Liver (tissue), 9 donors: ENCODE measurements around the gene CFAP47. TPM values are rescaled to one million over a fixed set of nuclear protein-coding genes. Genes with fewer than 3 reads are reported as not detected.

Source experiments
- DNase-seq: peaks from one replicate; pipeline ENCODE4 v3.0.0-alpha.2; 2017; ENCODE audit warnings: low spot score
- H3K27ac ChIP-seq, 2 donors: one replicate each; pipeline ENCODE4 v1.7.0; 2013; ENCODE audit warnings: inconsistent platforms in 2 of 2, low read length in 2 of 2, control low read depth in 1 of 2, low read depth in 1 of 2, mild to moderate bottlenecking in 1 of 2
- H3K27me3 ChIP-seq, 4 donors: one replicate each; pipeline versions ENCODE4 v1.6.1 to v1.7.0; 2013; ENCODE audit warnings: low read length in 3 of 4, inconsistent platforms in 1 of 4, mild to moderate bottlenecking in 1 of 4, moderate library complexity in 1 of 4; ENCODE audit not compliant: control insufficient read depth in 4 of 4, insufficient read depth in 4 of 4
- H3K36me3 ChIP-seq, 4 donors: one replicate each; pipeline versions ENCODE4 v1.6.1 to v1.7.0; 2013; ENCODE audit warnings: low read length in 3 of 4, mild to moderate bottlenecking in 3 of 4, low read depth in 1 of 4, moderate library complexity in 1 of 4; ENCODE audit not compliant: control insufficient read depth in 4 of 4, insufficient read depth in 3 of 4
- H3K4me1 ChIP-seq, 4 donors: one replicate each; pipeline versions ENCODE4 v1.6.1 to v1.7.0; 2013; ENCODE audit warnings: low read length in 3 of 4, mild to moderate bottlenecking in 3 of 4, moderate library complexity in 1 of 4; ENCODE audit not compliant: control insufficient read depth in 4 of 4, insufficient read depth in 4 of 4
- H3K4me3 ChIP-seq, 3 donors: one replicate each; pipeline versions ENCODE4 v1.6.1 to v1.7.0; 2013; ENCODE audit warnings: low read length in 3 of 3, control low read depth in 1 of 3, low read depth in 1 of 3, mild to moderate bottlenecking in 1 of 3
- H3K9ac ChIP-seq, 2 donors: one replicate each; pipeline ENCODE4 v1.7.0; 2013; ENCODE audit warnings: low read length in 2 of 2, mild to moderate bottlenecking in 2 of 2, moderate library complexity in 2 of 2, control low read depth in 1 of 2, low read depth in 1 of 2
- H3K9me3 ChIP-seq, 4 donors: one replicate each; pipeline versions ENCODE4 v1.6.1 to v1.7.0; 2013; ENCODE audit warnings: low read length in 3 of 4; ENCODE audit not compliant: control insufficient read depth in 4 of 4
- ATF3 ChIP-seq: IDR thresholded peaks from 2 replicates; pipeline ENCODE4 v1.6.1; 2016; ENCODE audit warnings: antibody characterized with exemption
- CTCF ChIP-seq: fragments of 150-350 bp; IDR thresholded peaks from 2 replicates; pipeline ENCODE4 v1.5.1; 2017; ENCODE audit warnings: improper control_type of control experiment, low read depth, low read length; ENCODE audit not compliant: missing input control
- FOXA2 ChIP-seq: IDR thresholded peaks from 2 replicates; pipeline ENCODE4 v1.6.1; 2016; ENCODE audit warnings: antibody characterized with exemption
- GABPA ChIP-seq, 2 donors: IDR thresholded peaks in 1 of 2; conservative IDR thresholded peaks in 1 of 2; 2 replicates each; pipeline ENCODE4 v1.6.1; 2016; ENCODE audit warnings: antibody characterized with exemption in 2 of 2, mild to moderate bottlenecking in 1 of 2, moderate library complexity in 1 of 2
- HNF4A ChIP-seq, 2 donors: conservative IDR thresholded peaks; 2 replicates each; pipeline ENCODE4 v1.6.1; 2016; ENCODE audit warnings: antibody characterized with exemption in 2 of 2, mild to moderate bottlenecking in 2 of 2
- NR2F2 ChIP-seq: IDR thresholded peaks from 2 replicates; pipeline ENCODE4 v1.6.1; 2016; ENCODE audit warnings: antibody characterized with exemption
- RAD21 ChIP-seq, 2 donors: IDR thresholded peaks; 2 replicates each; pipeline ENCODE4 v1.6.1; 2016; ENCODE audit warnings: antibody characterized with exemption in 2 of 2, mild to moderate bottlenecking in 2 of 2
- REST ChIP-seq: IDR thresholded peaks from 2 replicates; pipeline ENCODE4 v1.6.1; 2016; ENCODE audit warnings: antibody characterized with exemption, mild to moderate bottlenecking
- SP1 ChIP-seq: IDR thresholded peaks from 2 replicates; pipeline ENCODE4 v1.6.1; 2018; ENCODE audit warnings: antibody characterized with exemption, mild to moderate bottlenecking
- TAF1 ChIP-seq: conservative IDR thresholded peaks from 2 replicates; pipeline ENCODE4 v1.6.1; 2016; ENCODE audit warnings: antibody characterized with exemption, mild to moderate bottlenecking
- YY1 ChIP-seq: IDR thresholded peaks from 2 replicates; pipeline ENCODE4 v1.6.1; 2016; ENCODE audit warnings: antibody characterized with exemption, mild to moderate bottlenecking
- ZBTB33 ChIP-seq: IDR thresholded peaks from 2 replicates; pipeline ENCODE4 v1.6.1; 2016; ENCODE audit warnings: antibody characterized with exemption
- WGBS: extraction: QIAGEN DNeasy Blood & Tissue Kit; methylation state at CpG from one replicate; pipeline ENCODE4 v1.1.7; 2013; 5-methylcytosine and 5-hydroxymethylcytosine counted together
- polyA plus RNA-seq, 2 donors: library from polyadenylated mRNA; stranded (reverse) in 1 of 2; unstranded in 1 of 2; fragments of 200-250 nt in 1 of 2; fragments of >200 nt in 1 of 2; fragmentation: Nextera tagmentation in 1 of 2; extraction: Ambion mirVana in 1 of 2; gene quantifications; one replicate each; pipeline versions ENCODE4 v1.2.1 to v1.2.3, GENCODE V29; 2013 to 2015
- total RNA-seq, 2 donors: library from RNA; depleted of rRNA; stranded (reverse); fragments of >200 nt; gene quantifications; one replicate each; pipeline ENCODE4 v1.2.3, GENCODE V29; 2014
- donor health status: healthy.
- donor health status: healthy.
- donor health status: healthy.
- donor health status: healthy.
- donor health status: healthy.

Gene CFAP47
- total and polyA plus RNA-seq, 4 donors, result under 0.01 to 0.03 (median 0.01) TPM; not detected in 1

- no peak for TF ChIP-seq CTCF
- no peak for TF ChIP-seq TAF1
- TF ChIP-seq GABPA (IDR thresholded peaks at IDR 0.05 in 1 of 2, conservative IDR thresholded peaks at IDR 0.05 in 1 of 2), result no peak
Observed at GRCh38 chrX:36102425-36102824, 182.9 kb downstream of the CFAP47 start (continued).

GRCh38 chrX:36116222-36116621 is 196.7 kb downstream of the CFAP47 start:
- TF ChIP-seq HNF4A (conservative IDR thresholded peaks at IDR 0.05), result no peak
- TF ChIP-seq REST, result no peak
- TF ChIP-seq FOXA2, result no peak
- TF ChIP-seq YY1, result no peak
- TF ChIP-seq ZBTB33, result no peak
- TF ChIP-seq SP1, result no peak
- TF ChIP-seq RAD21 (IDR thresholded peaks at IDR 0.05), result no peak
- TF ChIP-seq CTCF, result no peak
- TF ChIP-seq ATF3, result no peak
- no peak for TF ChIP-seq NR2F2
- H3K27me3 ChIP-seq, result no peaks in the 10 kb centered on the region
- no peaks in the 10 kb centered on the region for H3K4me1 ChIP-seq
- H3K9me3 ChIP-seq, result peaks cover 0 to 5% (median 2%) of the 10 kb centered on the region in 4 donors
- WGBS, result 58% methylated on average over 5 of the region's 5 CpGs
- no peaks in the 10 kb centered on the region for H3K36me3 ChIP-seq
- no peak overlapping the region for H3K4me3 ChIP-seq
- no peak overlapping the region for H3K9ac ChIP-seq
- DNase-seq, result no peak
- no peak overlapping the region for H3K27ac ChIP-seq
